Endothelial cell of hepatic sinusoid (primary cell): ENCODE measurements around the gene STKLD1.
"Not testable (repeated sequence)": the region's sequence is repeated elsewhere in the genome, so short reads cannot be mapped to it uniquely, and the experiment has no call there.

Experiments used
- in situ Hi-C: cut with HindIII; loops from 2 replicates; pipeline ENCODE4 v1.10.0; 2017; ENCODE audit warnings: low sequenced_read_pairs

The STKLD1 gene

GRCh38 chr9:133375724-133376654 lies at the start of gene STKLD1, which contains the start of gene SURF4:
Gene STKLD1, plus strand, starts transcription at chr9:133376366. Its CDS starts 108 bp downstream, at chr9:133376474.
Gene SURF4, minus strand, starts transcription at chr9:133376060. Its CDS starts 91 bp downstream, at chr9:133375969.
- in situ Hi-C loops = loop anchor here (5.0 kb wide), 3 partner anchors 41 to 116 kb away; partner anchors contain the start of gene REXO4

- in situ Hi-C loops = not testable (repeated sequence)
Measured at GRCh38 chr9:133327021-133327420, 49.1 kb upstream of the STKLD1 start.

GRCh38 chr9:133327834-133328484 lies 48.2 kb upstream of the STKLD1 start:
- in situ Hi-C loops = no loop called here

- in situ Hi-C loops = not testable (repeated sequence)
Measured at GRCh38 chr9:133329306-133330156, 46.6 kb upstream of the STKLD1 start.

- in situ Hi-C loops = no loop called here
Measured at GRCh38 chr9:133331221-133331620, 44.9 kb upstream of the STKLD1 start.

GRCh38 chr9:133331641-133332380 lies 44.4 kb upstream of the STKLD1 start:
- in situ Hi-C loops = no loop called here

- in situ Hi-C loops = no loop called here
Measured at GRCh38 chr9:133332381-133332730, 43.8 kb upstream of the STKLD1 start.

- in situ Hi-C loops = no loop called here
Measured at GRCh38 chr9:133333011-133333410, 43.2 kb upstream of the STKLD1 start.

- in situ Hi-C loops = no loop called here
Measured at GRCh38 chr9:133333566-133333965, 42.6 kb upstream of the STKLD1 start.

GRCh38 chr9:133334161-133334560 lies 42.0 kb upstream of the STKLD1 start:
- in situ Hi-C loops = no loop called here

GRCh38 chr9:133334888-133335287 lies 41.3 kb upstream of the STKLD1 start:
- in situ Hi-C loops = not testable (repeated sequence)

GRCh38 chr9:133335924-133336811 lies 40.0 kb upstream of the STKLD1 start, which contains the start of gene SURF6:
Gene SURF6, minus strand, starts transcription at chr9:133336188. Its CDS starts 56 bp downstream, at chr9:133336132.
- in situ Hi-C loops = no loop called here

- in situ Hi-C loops = no loop called here
Measured at GRCh38 chr9:133339641-133340040, 36.5 kb upstream of the STKLD1 start.

- in situ Hi-C loops = no loop called here
Measured at GRCh38 chr9:133340256-133340655, 35.9 kb upstream of the STKLD1 start.

- in situ Hi-C loops = no loop called here
Measured at GRCh38 chr9:133340916-133341315, 35.2 kb upstream of the STKLD1 start.

- in situ Hi-C loops = no loop called here
Measured at GRCh38 chr9:133341369-133342068, 34.6 kb upstream of the STKLD1 start.

GRCh38 chr9:133342069-133342406 lies 34.1 kb upstream of the STKLD1 start:
- in situ Hi-C loops = no loop called here

GRCh38 chr9:133342570-133342969 lies 33.6 kb upstream of the STKLD1 start:
- in situ Hi-C loops = no loop called here

- in situ Hi-C loops = no loop called here
Measured at GRCh38 chr9:133344071-133344470, 32.1 kb upstream of the STKLD1 start.
